Measurements from ENCODE around the gene OR4D10. TPM values are rescaled to one million over a fixed set of nuclear protein-coding genes. Genes with fewer than 3 reads are reported as not detected.

Gene OR4D10
- total and polyA plus RNA-seq, 2 of the 8 experiments (the other 6 are each of a cell fraction or from before 2014, with no cell fraction given): not detected

DNA sequence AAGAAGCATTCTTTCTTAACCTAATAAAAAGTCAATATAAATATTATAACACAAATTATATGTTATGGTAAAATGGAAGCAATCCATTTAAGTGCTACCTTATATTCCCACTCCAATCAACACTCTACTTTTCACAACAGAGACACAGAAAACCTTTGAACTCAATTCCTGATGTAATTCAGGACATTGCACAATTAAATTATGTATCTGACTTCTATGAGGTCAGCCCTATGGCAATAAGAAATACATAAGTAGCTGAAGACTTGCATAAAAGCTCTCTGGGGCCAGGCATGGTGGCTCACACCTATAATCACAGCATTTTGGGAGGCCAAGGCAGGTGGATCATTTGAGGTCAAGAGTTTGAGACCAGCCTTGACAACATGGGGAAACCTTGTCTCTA lies 6.8 kb downstream of the OR4D10 start (continued):
- TF ChIP-seq KDM1A (IDR thresholded peaks at IDR 0.05; ENCODE audit: borderline replicate concordance, low read length): no peak
